Measurements from ENCODE around the gene TMEM203. TPM values are rescaled to one million over a fixed set of nuclear protein-coding genes. Genes with fewer than 3 reads are reported as not detected.

Gene TMEM203
- polyA plus RNA-seq, 4 donors = 33.0 to 38.2 (median 35.0) TPM

GRCh38 chr9:137171149-137171900, 34.1 kb downstream of the TMEM203 start:
- DNase-seq (no peak), FAIRE-seq (no peak)
- no peaks in the 10 kb centered on the region for H3K9me3 ChIP-seq (ENCODE audit: control insufficient read depth in 2 of 2, insufficient read depth in 1 of 2, low read depth in 1 of 2, low read length in 1 of 2)
- H3K27ac ChIP-seq (ENCODE audit: low read depth in 1 of 3, low read length in 2 of 3) = no peak overlapping the region
- H3K36me3 ChIP-seq (ENCODE audit: control insufficient read depth in 3 of 3, insufficient read depth in 2 of 3, low read depth in 1 of 3, low read length in 3 of 3) = no peaks in the 10 kb centered on the region
- 81 to 82% (median 82%) methylated on average over 22 of the region's 22 CpGs for whole genome bisulfite sequencing, 3 donors
- peaks cover 6 to 58% (median 15%) of the 10 kb centered on the region in 3 donors for H3K27me3 ChIP-seq (ENCODE audit: control insufficient read depth in 3 of 3, insufficient read depth in 3 of 3, low read length in 3 of 3)
- H3K4me1 ChIP-seq (ENCODE audit: control insufficient read depth in 3 of 3, insufficient read depth in 2 of 3, low read depth in 1 of 3, low read length in 2 of 3) = peaks cover 0 to 7% (median 5%) of the 10 kb centered on the region in 3 donors
- H3K4me3 ChIP-seq (ENCODE audit: low read depth in 1 of 3, low read length in 3 of 3) = no peak overlapping the region

GRCh38 chr9:137170486-137171148, 34.8 kb downstream of the TMEM203 start:
- DNase-seq (no peak), FAIRE-seq (no peak)
- H3K9me3 ChIP-seq (ENCODE audit: control insufficient read depth in 2 of 2, insufficient read depth in 1 of 2, low read depth in 1 of 2, low read length in 1 of 2) = no peaks in the 10 kb centered on the region
- 56 to 73% (median 67%) methylated on average over 13 to 14 of the region's 14 CpGs for WGBS, 3 donors
- peaks cover 0 to 7% (median 4%) of the 10 kb centered on the region in 3 donors for H3K4me1 ChIP-seq (ENCODE audit: control insufficient read depth in 3 of 3, insufficient read depth in 2 of 3, low read depth in 1 of 3, low read length in 2 of 3)
- H3K36me3 ChIP-seq (ENCODE audit: control insufficient read depth in 3 of 3, insufficient read depth in 2 of 3, low read depth in 1 of 3, low read length in 3 of 3) = no peaks in the 10 kb centered on the region
- no peak overlapping the region for H3K4me3 ChIP-seq (ENCODE audit: low read depth in 1 of 3, low read length in 3 of 3)
- H3K27me3 ChIP-seq (ENCODE audit: control insufficient read depth in 3 of 3, insufficient read depth in 3 of 3, low read length in 3 of 3) = peaks cover 6 to 65% (median 21%) of the 10 kb centered on the region in 3 donors
- no peak overlapping the region for H3K27ac ChIP-seq (ENCODE audit: low read depth in 1 of 3, low read length in 2 of 3)

GRCh38 chr9:137169896-137170358, 35.5 kb downstream of the TMEM203 start, which contains the start of gene LRRC26:
Gene LRRC26, minus strand, starts transcription at chr9:137170051. Its CDS starts 108 bp downstream, at chr9:137169943.
- peak within 1 kb of the TSS in 1 of 3 donors; percentile 48 for H3K4me3 ChIP-seq (ENCODE audit: low read depth in 1 of 3, low read length in 3 of 3)
- 8 to 11% (median 9%) methylated on average over 19 to 41 of the region's 41 CpGs for WGBS, 3 donors
- H3K27me3 ChIP-seq (ENCODE audit: control insufficient read depth in 3 of 3, insufficient read depth in 3 of 3, low read length in 3 of 3) = peaks cover 6 to 72% (median 23%) of the 10 kb centered on the region in 3 donors
- no peaks in the 10 kb centered on the region for H3K36me3 ChIP-seq (ENCODE audit: control insufficient read depth in 3 of 3, insufficient read depth in 2 of 3, low read depth in 1 of 3, low read length in 3 of 3)
- peak within 1 kb of the TSS in 1 of 3 donors; percentile 10 for H3K27ac ChIP-seq (ENCODE audit: low read depth in 1 of 3, low read length in 2 of 3)
- FAIRE-seq = no peak
- no peaks in the 10 kb centered on the region for H3K9me3 ChIP-seq (ENCODE audit: control insufficient read depth in 2 of 2, insufficient read depth in 1 of 2, low read depth in 1 of 2, low read length in 1 of 2)
- peaks cover 0 to 7% (median 2%) of the 10 kb centered on the region in 3 donors for H3K4me1 ChIP-seq (ENCODE audit: control insufficient read depth in 3 of 3, insufficient read depth in 2 of 3, low read depth in 1 of 3, low read length in 2 of 3)
- DNase-seq = peak in 1 of 2 donors; percentile 44

GRCh38 chr9:137168904-137169856, 36.3 kb downstream of the TMEM203 start:
- peak; percentile 67 to 79 for DNase-seq
- H3K9me3 ChIP-seq (ENCODE audit: control insufficient read depth in 2 of 2, insufficient read depth in 1 of 2, low read depth in 1 of 2, low read length in 1 of 2) = no peaks in the 10 kb centered on the region
- H3K27ac ChIP-seq (ENCODE audit: low read depth in 1 of 3, low read length in 2 of 3) = peak overlapping the region in 1 of 3 donors; percentile 10
- peaks cover 6 to 79% (median 26%) of the 10 kb centered on the region in 3 donors for H3K27me3 ChIP-seq (ENCODE audit: control insufficient read depth in 3 of 3, insufficient read depth in 3 of 3, low read length in 3 of 3)
- H3K4me1 ChIP-seq (ENCODE audit: control insufficient read depth in 3 of 3, insufficient read depth in 2 of 3, low read depth in 1 of 3, low read length in 2 of 3) = peaks cover 0 to 5% (median 2%) of the 10 kb centered on the region in 3 donors
- 0% methylated on average over 47 to 124 of the region's 124 CpGs for WGBS, 3 donors
- H3K36me3 ChIP-seq (ENCODE audit: control insufficient read depth in 3 of 3, insufficient read depth in 2 of 3, low read depth in 1 of 3, low read length in 3 of 3) = no peaks in the 10 kb centered on the region
- peak overlapping the region in 2 of 3 donors; percentile 36 to 48 for H3K4me3 ChIP-seq (ENCODE audit: low read depth in 1 of 3, low read length in 3 of 3)
- no peak for FAIRE-seq

- H3K27ac ChIP-seq (ENCODE audit: low read depth in 1 of 3, low read length in 2 of 3) = no peak overlapping the region
- H3K9me3 ChIP-seq (ENCODE audit: control insufficient read depth in 2 of 2, insufficient read depth in 1 of 2, low read depth in 1 of 2, low read length in 1 of 2) = no peaks in the 10 kb centered on the region
- peak in 1 of 2 donors; percentile 51 for DNase-seq
- H3K4me1 ChIP-seq (ENCODE audit: control insufficient read depth in 3 of 3, insufficient read depth in 2 of 3, low read depth in 1 of 3, low read length in 2 of 3) = peaks cover 0 to 5% (median 3%) of the 10 kb centered on the region in 3 donors
- H3K27me3 ChIP-seq (ENCODE audit: control insufficient read depth in 3 of 3, insufficient read depth in 3 of 3, low read length in 3 of 3) = peaks cover 6 to 81% (median 24%) of the 10 kb centered on the region in 3 donors
- WGBS, 3 donors = 0 to 2% (median 1%) methylated on average over 11 to 36 of the region's 36 CpGs
- peak overlapping the region in 2 of 3 donors; percentile 36 to 48 for H3K4me3 ChIP-seq (ENCODE audit: low read depth in 1 of 3, low read length in 3 of 3)
- no peaks in the 10 kb centered on the region for H3K36me3 ChIP-seq (ENCODE audit: control insufficient read depth in 3 of 3, insufficient read depth in 2 of 3, low read depth in 1 of 3, low read length in 3 of 3)
- no peak for FAIRE-seq
Observed at GRCh38 chr9:137168573-137168903, 36.9 kb downstream of the TMEM203 start.

GRCh38 chr9:137167747-137168572, 37.5 kb downstream of the TMEM203 start:
- FAIRE-seq = no peak
- Histone ChIP-seq H3K4me3 (ENCODE audit: low read depth in 1 of 3, low read length in 3 of 3) (peak overlapping the region in 1 of 3 donors; percentile 48), H3K9me3 (ENCODE audit: control insufficient read depth in 2 of 2, insufficient read depth in 1 of 2, low read depth in 1 of 2, low read length in 1 of 2) (no peaks in the 10 kb centered on the region), H3K36me3 (ENCODE audit: control insufficient read depth in 3 of 3, insufficient read depth in 2 of 3, low read depth in 1 of 3, low read length in 3 of 3) (no peaks in the 10 kb centered on the region), H3K27me3 (ENCODE audit: control insufficient read depth in 3 of 3, insufficient read depth in 3 of 3, low read length in 3 of 3) (peaks cover 6 to 83% (median 24%) of the 10 kb centered on the region in 3 donors), H3K4me1 (ENCODE audit: control insufficient read depth in 3 of 3, insufficient read depth in 2 of 3, low read depth in 1 of 3, low read length in 2 of 3) (peaks cover 0 to 8% (median 5%) of the 10 kb centered on the region in 3 donors), H3K27ac (ENCODE audit: low read depth in 1 of 3, low read length in 2 of 3) (no peak overlapping the region)
- peak; percentile 76 to 78 for DNase-seq
- 2 to 6% (median 4%) methylated on average over 38 to 57 of the region's 57 CpGs for WGBS, 3 donors

GRCh38 chr9:137167277-137167746, 38.1 kb downstream of the TMEM203 start:
- peak overlapping the region in 1 of 3 donors; percentile 48 for H3K4me3 ChIP-seq (ENCODE audit: low read depth in 1 of 3, low read length in 3 of 3)
- H3K36me3 ChIP-seq (ENCODE audit: control insufficient read depth in 3 of 3, insufficient read depth in 2 of 3, low read depth in 1 of 3, low read length in 3 of 3) = no peaks in the 10 kb centered on the region
- FAIRE-seq = no peak
- 10 to 22% (median 18%) methylated on average over 34 to 44 of the region's 44 CpGs for WGBS, 3 donors
- no peak overlapping the region for H3K27ac ChIP-seq (ENCODE audit: low read depth in 1 of 3, low read length in 2 of 3)
- H3K27me3 ChIP-seq (ENCODE audit: control insufficient read depth in 3 of 3, insufficient read depth in 3 of 3, low read length in 3 of 3) = peaks cover 6 to 86% (median 28%) of the 10 kb centered on the region in 3 donors
- H3K4me1 ChIP-seq (ENCODE audit: control insufficient read depth in 3 of 3, insufficient read depth in 2 of 3, low read depth in 1 of 3, low read length in 2 of 3) = peaks cover 0 to 8% (median 5%) of the 10 kb centered on the region in 3 donors
- DNase-seq = no peak
- no peaks in the 10 kb centered on the region for H3K9me3 ChIP-seq (ENCODE audit: control insufficient read depth in 2 of 2, insufficient read depth in 1 of 2, low read depth in 1 of 2, low read length in 1 of 2)
